H1 (cell line): Measurements from ENCODE around the gene SLC1A3. TPM values are rescaled to one million over a fixed set of nuclear protein-coding genes. Genes with fewer than 3 reads are reported as not detected.

ENCODE experiments used
- CTCF ChIA-PET: fragments of 300-600 bp; sonication (Branson Sonifier 250); formaldehyde crosslinking; loops from one replicate; lab custom pipeline; 2021; ENCODE audit not compliant: partially characterized antibody; lab: Charles Lee
- POLR2A ChIA-PET: fragments of 300-600 bp; sonication (Branson Sonifier 250); formaldehyde crosslinking; loops from one replicate; lab custom pipeline; 2021; ENCODE audit warnings: inconsistent platforms; ENCODE audit not compliant: partially characterized antibody; lab: Charles Lee
- DNase-seq, 2 experiments: peaks; one replicate each; pipeline versions ENCODE4 v3.0.0 to v3.0.0-alpha.2; 2010 to 2022; ENCODE audit warnings: low spot score in 2 of 2, low read depth in 1 of 2, mixed read lengths in 1 of 2
- FAIRE-seq: peaks from 2 replicates; lab custom pipeline; 2011; peaks lifted over from hg19 to GRCh38; lab: Jason Lieb, UNC
- H2AFZ ChIP-seq: 2 replicates; pipeline ENCODE4 v1.8.1; 2012; ENCODE audit warnings: low read length, inconsistent platforms
- H2AK5ac ChIP-seq: 2 replicates; pipeline ENCODE4 v1.6.1; 2013; ENCODE audit warnings: low read depth, low read length
- H2BK120ac ChIP-seq: replicated peaks from 2 replicates; pipeline ENCODE3; 2013; ENCODE audit warnings: low read depth, low read length, inconsistent platforms
- H2BK12ac ChIP-seq: 2 replicates; pipeline ENCODE4 v1.6.1; 2013; ENCODE audit warnings: low read depth, low read length
- H2BK15ac ChIP-seq: 2 replicates; pipeline ENCODE4 v1.6.1; 2013; ENCODE audit warnings: low read length
- H2BK20ac ChIP-seq: 2 replicates; pipeline ENCODE4 v1.6.1; 2013; ENCODE audit warnings: low read length
- H2BK5ac ChIP-seq: 2 replicates; pipeline ENCODE4 v1.6.1; 2013; ENCODE audit warnings: low read depth, low read length
- H3K14ac ChIP-seq: 2 replicates; pipeline ENCODE4 v1.6.1; 2013; ENCODE audit warnings: inconsistent platforms; ENCODE audit not compliant: insufficient read length
- H3K18ac ChIP-seq: 2 replicates; pipeline ENCODE4 v1.6.1; 2013; ENCODE audit warnings: low read length; ENCODE audit errors: extremely low read depth
- H3K23ac ChIP-seq: 2 replicates; pipeline ENCODE4 v1.6.1; 2013; ENCODE audit warnings: inconsistent platforms; ENCODE audit not compliant: insufficient read length
- H3K23me2 ChIP-seq: 2 replicates; pipeline ENCODE4 v1.6.1; 2013; ENCODE audit warnings: low read depth, low read length
- H3K27ac ChIP-seq: 2 replicates; pipeline ENCODE4 v1.6.1; 2011; ENCODE audit warnings: low read depth, low read length, inconsistent platforms
- H3K27me3 ChIP-seq, 4 experiments: replicated peaks in 1 of 4; 1 replicate in 1 of 4; 2 replicates in 3 of 4; pipeline versions ENCODE4 v1.6.1 to v1.8.1; 2011 to 2013; ENCODE audit warnings: low read length in 3 of 4, mild to moderate bottlenecking in 3 of 4, inconsistent platforms in 2 of 4, mixed read lengths in 2 of 4, moderate library complexity in 1 of 4; ENCODE audit not compliant: control insufficient read depth in 3 of 4, insufficient read depth in 3 of 4; ENCODE audit errors: extremely low read depth in 1 of 4
- H3K36me3 ChIP-seq, 4 experiments: 2 replicates each; pipeline versions ENCODE4 v1.6.1 to v1.8.1; 2011 to 2013; ENCODE audit warnings: mild to moderate bottlenecking in 4 of 4, low read length in 3 of 4, moderate library complexity in 2 of 4, control low read depth in 1 of 4, inconsistent platforms in 1 of 4; ENCODE audit not compliant: insufficient read depth in 4 of 4, control insufficient read depth in 2 of 4
- H3K4ac ChIP-seq: replicated peaks from 2 replicates; pipeline ENCODE3; 2013; ENCODE audit warnings: low read length, low read depth, mixed read lengths, inconsistent platforms; ENCODE audit not compliant: insufficient read length
- H3K4me1 ChIP-seq, 4 experiments: replicated peaks in 1 of 4; 1 replicate in 1 of 4; 2 replicates in 3 of 4; pipeline versions ENCODE4 v1.6.1 to v1.8.1; 2011 to 2013; ENCODE audit warnings: low read length in 3 of 4, inconsistent platforms in 2 of 4, mixed read lengths in 1 of 4; ENCODE audit not compliant: insufficient read depth in 4 of 4, control insufficient read depth in 3 of 4
- H3K4me2 ChIP-seq, 2 experiments: 2 replicates each; pipeline versions ENCODE4 v1.6.1 to v1.8.1; 2011 to 2013; ENCODE audit warnings: low read depth in 2 of 2, low read length in 2 of 2, control low read depth in 1 of 2, inconsistent platforms in 1 of 2, mild to moderate bottlenecking in 1 of 2; ENCODE audit not compliant: insufficient read depth in 1 of 2
- H3K4me3 ChIP-seq, 4 experiments: fragments of 200-600, 300-600 bp in 1 of 4; sonication (generic), shearing (Covaris generic), sonication (Bioruptor Twin) in 1 of 4; 2 replicates each; pipeline versions ENCODE4 v1.5.1 to v1.8.1; 2011 to 2016; ENCODE audit warnings: low read length in 4 of 4, low read depth in 3 of 4, control low read depth in 2 of 4, inconsistent platforms in 2 of 4, mild to moderate bottlenecking in 2 of 4, mixed read lengths in 1 of 4, moderate library complexity in 1 of 4; ENCODE audit not compliant: insufficient read depth in 2 of 4; ENCODE audit errors: extremely low read depth in 1 of 4
- H3K56ac ChIP-seq: replicated peaks from 2 replicates; pipeline ENCODE3; 2013; ENCODE audit warnings: low read depth, mild to moderate bottlenecking, mixed read lengths, low read length, inconsistent platforms; ENCODE audit not compliant: insufficient read length
- H3K79me1 ChIP-seq: 2 replicates; pipeline ENCODE4 v1.6.1; 2013; ENCODE audit warnings: low read depth, low read length, control low read depth
- H3K79me2 ChIP-seq, 2 experiments: 2 replicates each; pipeline versions ENCODE4 v1.6.1 to v1.8.1; 2012 to 2013; ENCODE audit warnings: low read length in 2 of 2, mild to moderate bottlenecking in 2 of 2, inconsistent platforms in 1 of 2; ENCODE audit not compliant: insufficient read depth in 2 of 2, control insufficient read depth in 1 of 2
- H3K9ac ChIP-seq, 4 experiments: replicated peaks in 1 of 4; 1 replicate in 1 of 4; 2 replicates in 3 of 4; pipeline versions ENCODE4 v1.6.1 to v1.8.1; 2011 to 2013; ENCODE audit warnings: low read depth in 3 of 4, low read length in 3 of 4, control low read depth in 2 of 4, mild to moderate bottlenecking in 2 of 4, moderate library complexity in 2 of 4, inconsistent platforms in 1 of 4; ENCODE audit errors: extremely low read depth in 1 of 4
- H3K9me3 ChIP-seq, 2 experiments: 2 replicates each; pipeline versions ENCODE4 v1.6.1 to v1.8.1; 2012 to 2013; ENCODE audit warnings: mild to moderate bottlenecking in 2 of 2, moderate library complexity in 2 of 2, control low read depth in 1 of 2, inconsistent platforms in 1 of 2, low read depth in 1 of 2, low read length in 1 of 2, mixed read lengths in 1 of 2; ENCODE audit not compliant: insufficient read depth in 2 of 2
- H4K20me1 ChIP-seq, 2 experiments: replicated peaks in 1 of 2; 2 replicates each; pipeline versions ENCODE3 to v1.8.1; 2011 to 2013; ENCODE audit warnings: inconsistent platforms in 2 of 2, low read length in 2 of 2, mild to moderate bottlenecking in 1 of 2; ENCODE audit not compliant: insufficient read depth in 2 of 2, control insufficient read depth in 1 of 2
- H4K5ac ChIP-seq: 2 replicates; pipeline ENCODE4 v1.6.1; 2013; ENCODE audit warnings: low read length, low read depth, mixed read lengths, inconsistent platforms; ENCODE audit not compliant: insufficient read length
- H4K8ac ChIP-seq: 2 replicates; pipeline ENCODE4 v1.8.0; 2013; ENCODE audit warnings: mild to moderate bottlenecking, moderate library complexity, low read length, inconsistent platforms; ENCODE audit not compliant: insufficient read depth; ENCODE audit errors: extremely low read depth
- H4K91ac ChIP-seq: replicated peaks from 2 replicates; pipeline ENCODE3; 2013; ENCODE audit warnings: low read length, mixed read lengths, inconsistent platforms; ENCODE audit not compliant: insufficient read length
- BRCA1 ChIP-seq: IDR thresholded peaks from 2 replicates; pipeline ENCODE4 v1.6.1; 2012; ENCODE audit warnings: low read depth, low read length, improper control_type of control experiment
- CHD2 ChIP-seq: IDR thresholded peaks from 2 replicates; pipeline ENCODE4 v1.6.1; 2012; ENCODE audit warnings: low read length, improper control_type of control experiment
- EGR1 ChIP-seq: IDR thresholded peaks from 2 replicates; pipeline ENCODE4 v1.6.1; 2011; ENCODE audit warnings: low read depth, low read length, borderline replicate concordance
- EP300 ChIP-seq, 2 experiments: IDR thresholded peaks; 1 replicate in 1 of 2; 2 replicates in 1 of 2; pipeline ENCODE4 v1.6.1; 2011 to 2012; ENCODE audit warnings: low read depth in 2 of 2, low read length in 2 of 2, mild to moderate bottlenecking in 2 of 2, borderline replicate concordance in 1 of 2, inconsistent platforms in 1 of 2, moderate library complexity in 1 of 2
- GABPA ChIP-seq: IDR thresholded peaks from 2 replicates; pipeline ENCODE4 v1.6.1; 2011; ENCODE audit warnings: mild to moderate bottlenecking, low read length, moderate library complexity, borderline replicate concordance; ENCODE audit not compliant: insufficient read depth
- JUN ChIP-seq: IDR thresholded peaks from 2 replicates; pipeline ENCODE4 v1.6.1; 2011; ENCODE audit warnings: low read depth, mild to moderate bottlenecking, improper control_type of control experiment, low read length
- JUND ChIP-seq: IDR thresholded peaks from 2 replicates; pipeline ENCODE4 v1.6.1; 2011; ENCODE audit warnings: mild to moderate bottlenecking, improper control_type of control experiment, low read length
- KDM5A ChIP-seq: fragments of 200-600 bp; IDR thresholded peaks from 2 replicates; pipeline ENCODE4 v1.7.1; 2012; ENCODE audit warnings: mild to moderate bottlenecking, low read length, inconsistent platforms, mixed read lengths
- POLR2AphosphoS5 ChIP-seq: IDR thresholded peaks from 2 replicates; pipeline ENCODE4 v1.6.1; 2011; ENCODE audit warnings: low read depth, low read length
- RNF2 ChIP-seq: fragments of 200-900, 300-1000 bp; sonication (generic); IDR thresholded peaks from 2 replicates; pipeline ENCODE4 v1.7.1; 2016; ENCODE audit warnings: borderline replicate concordance, low read depth, mild to moderate bottlenecking, antibody characterized with exemption, low read length; ENCODE audit not compliant: poor library complexity, severe bottlenecking; ENCODE audit errors: missing control alignments
- SIRT6 ChIP-seq: IDR thresholded peaks from one replicate; pipeline ENCODE4 v1.7.1; 2012; ENCODE audit warnings: low read length, inconsistent platforms
- SIX5 ChIP-seq: IDR thresholded peaks from 2 replicates; pipeline ENCODE4 v1.6.1; 2011; ENCODE audit warnings: mild to moderate bottlenecking, low read depth, low read length
- WGBS, 2 experiments: shearing (Covaris generic) in 1 of 2; methylation state at CpG; one replicate each; pipeline versions ENCODE4 v1.1.6 to v1.1.7; 2013 to 2015; ENCODE audit warnings: low lambda C conversion rate in 2 of 2, mixed read lengths in 2 of 2, inconsistent platforms in 1 of 2, low coverage in 1 of 2, missing lambda C conversion rate in 1 of 2; ENCODE audit not compliant: insufficient replicate concordance in 2 of 2, insufficient coverage in 1 of 2, insufficient read length in 1 of 2; ENCODE audit errors: extremely low coverage in 1 of 2, missing lambda C conversion rate in 1 of 2; 5-methylcytosine and 5-hydroxymethylcytosine counted together
- polyA plus RNA-seq, 7 experiments: library from polyadenylated mRNA; depleted of rRNA in 3 of 7; stranded (reverse) in 5 of 7; unstranded in 2 of 7; fragments of >200 nt in 5 of 7; fragments of 200-250 nt in 2 of 7; gene quantifications; 1 replicate in 5 of 7; 2 replicates in 1 of 7; 4 replicates in 1 of 7; pipeline versions ENCODE4 v1.2.1 to v1.2.3, GENCODE V29; 2011 to 2013; ENCODE audit warnings: missing spikeins in 2 of 7, mixed read lengths in 2 of 7
- total RNA-seq: library from RNA; stranded (reverse); fragmentation: NEBNext Ultra II Directional; extraction: Animal tissue kit (Norgen Biotek cat#: 25700); gene quantifications from 2 replicates; pipeline ENCODE4 v1.2.1, GENCODE V29; 2021

Gene SLC1A3
- total and polyA plus RNA-seq, 2 of the 8 experiments (the other 6 are each of a cell fraction or from before 2014, with no cell fraction given) = 26.7 to 35.3 TPM

GRCh38 chr5:36575361-36575781 is 31.0 kb upstream of the SLC1A3 start:
- Histone ChIP-seq H3K4me2 (no peak overlapping the region), H3K9me3 (no peaks in the 10 kb centered on the region), H2AFZ (no peak overlapping the region), H2BK15ac (no peak overlapping the region), H3K79me2 (no peaks in the 10 kb centered on the region), H3K4me3 (no peak overlapping the region), H2AK5ac (no peak overlapping the region), H3K27me3 (no peaks in the 10 kb centered on the region), H3K4me1 (no peaks in the 10 kb centered on the region), H3K23ac (no peak overlapping the region), H2BK20ac (no peak overlapping the region), H3K4ac (no peak overlapping the region), H4K8ac (no peak overlapping the region), H3K36me3 (no peaks in the 10 kb centered on the region), H3K79me1 (no peaks in the 10 kb centered on the region), H2BK5ac (no peak overlapping the region), H3K18ac (no peak overlapping the region), H3K23me2 (no peaks in the 10 kb centered on the region), H3K56ac (no peak overlapping the region), H3K27ac (no peak overlapping the region), H3K14ac (no peak overlapping the region), H3K9ac (no peak overlapping the region), H4K20me1 (no peaks in the 10 kb centered on the region), H4K91ac (no peak overlapping the region), H2BK12ac (no peak overlapping the region), H2BK120ac (no peak overlapping the region), H4K5ac (no peak overlapping the region)
- WGBS, 2 experiments = 86% methylated on average over 4 of the region's 4 CpGs; no CpG with 5 or more reads in 1 of the 2 experiments
- ChIA-PET POLR2A (interaction anchor here (1.5 kb wide), 1 partner anchor 9 kb away, joined by 3 read pairs; no protein-coding TSS in a partner anchor), CTCF (interaction anchor here (0.6 to 1.4 kb wide), 6 partner anchors 14 to 117 kb away, joined by 3 to 6 read pairs (median 4); no protein-coding TSS in a partner anchor)
- FAIRE-seq = no peak
- no peak for TF ChIP-seq GABPA
- TF ChIP-seq EGR1 = no peak
- no peak for TF ChIP-seq EP300 (IDR thresholded peaks at IDR 0.05; ENCODE audit: borderline replicate concordance in 1 of 2, low read depth in 2 of 2, low read length in 2 of 2)
- no peak for TF ChIP-seq RNF2
- TF ChIP-seq KDM5A = no peak
- TF ChIP-seq SIRT6 = no peak
- no peak for TF ChIP-seq BRCA1
- TF ChIP-seq JUN = no peak
- TF ChIP-seq SIX5 = no peak
- no peak for TF ChIP-seq JUND
- no peak for TF ChIP-seq POLR2AphosphoS5
- TF ChIP-seq CHD2 = no peak
- no peak for DNase-seq
